Coronary artery (tissue), 2 donors: Measurements from ENCODE around the gene RAB7B.

ENCODE experiments used
- DNase-seq: peaks from one replicate; pipeline ENCODE4 v3.0.0-alpha.2; 2017; ENCODE audit warnings: low spot score
- H3K27ac ChIP-seq, 2 donors: fragments of 200-600 bp; sonication (generic); one replicate each; pipeline ENCODE4 v1.5.1; 2016 to 2019
- H3K4me3 ChIP-seq: fragments of 200-600 bp; sonication (generic); 2 replicates; pipeline ENCODE4 v1.5.1; 2016; ENCODE audit warnings: mild to moderate bottlenecking, moderate library complexity
- TF ChIP-seq, protein P1 (sequence below): fragments of 200-600 bp; sonication (generic); IDR thresholded peaks from one replicate; pipeline ENCODE4 v1.5.1; 2019; ENCODE audit warnings: antibody characterized with exemption

Gene RAB7B

DNA sequence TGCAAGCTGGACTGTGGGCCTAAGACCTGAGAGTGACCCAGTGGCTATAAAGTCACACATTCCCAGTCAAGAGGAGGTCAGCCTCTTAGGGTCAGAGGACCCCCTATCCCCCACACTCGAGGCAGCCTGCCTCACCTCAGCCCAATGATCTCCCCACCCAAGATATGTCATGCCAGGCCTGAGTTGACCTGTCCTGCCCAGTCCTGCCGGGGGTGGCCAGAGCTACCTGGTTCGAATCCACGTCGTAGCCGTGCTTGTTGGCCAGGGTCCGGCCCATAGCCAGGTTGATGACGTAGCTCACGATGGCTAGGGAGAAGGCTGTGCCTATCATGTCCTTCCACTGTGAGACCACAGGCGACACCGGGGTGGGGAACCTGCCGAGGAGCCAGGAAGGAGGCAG, 75.5 kb downstream of the RAB7B start:
- Histone ChIP-seq H3K4me3 (no peak overlapping the region), H3K27ac (no peak overlapping the region)
- TF ChIP-seq, protein P1, sequence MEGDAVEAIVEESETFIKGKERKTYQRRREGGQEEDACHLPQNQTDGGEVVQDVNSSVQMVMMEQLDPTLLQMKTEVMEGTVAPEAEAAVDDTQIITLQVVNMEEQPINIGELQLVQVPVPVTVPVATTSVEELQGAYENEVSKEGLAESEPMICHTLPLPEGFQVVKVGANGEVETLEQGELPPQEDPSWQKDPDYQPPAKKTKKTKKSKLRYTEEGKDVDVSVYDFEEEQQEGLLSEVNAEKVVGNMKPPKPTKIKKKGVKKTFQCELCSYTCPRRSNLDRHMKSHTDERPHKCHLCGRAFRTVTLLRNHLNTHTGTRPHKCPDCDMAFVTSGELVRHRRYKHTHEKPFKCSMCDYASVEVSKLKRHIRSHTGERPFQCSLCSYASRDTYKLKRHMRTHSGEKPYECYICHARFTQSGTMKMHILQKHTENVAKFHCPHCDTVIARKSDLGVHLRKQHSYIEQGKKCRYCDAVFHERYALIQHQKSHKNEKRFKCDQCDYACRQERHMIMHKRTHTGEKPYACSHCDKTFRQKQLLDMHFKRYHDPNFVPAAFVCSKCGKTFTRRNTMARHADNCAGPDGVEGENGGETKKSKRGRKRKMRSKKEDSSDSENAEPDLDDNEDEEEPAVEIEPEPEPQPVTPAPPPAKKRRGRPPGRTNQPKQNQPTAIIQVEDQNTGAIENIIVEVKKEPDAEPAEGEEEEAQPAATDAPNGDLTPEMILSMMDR, result no peak
- DNase-seq, result no peak

DNA sequence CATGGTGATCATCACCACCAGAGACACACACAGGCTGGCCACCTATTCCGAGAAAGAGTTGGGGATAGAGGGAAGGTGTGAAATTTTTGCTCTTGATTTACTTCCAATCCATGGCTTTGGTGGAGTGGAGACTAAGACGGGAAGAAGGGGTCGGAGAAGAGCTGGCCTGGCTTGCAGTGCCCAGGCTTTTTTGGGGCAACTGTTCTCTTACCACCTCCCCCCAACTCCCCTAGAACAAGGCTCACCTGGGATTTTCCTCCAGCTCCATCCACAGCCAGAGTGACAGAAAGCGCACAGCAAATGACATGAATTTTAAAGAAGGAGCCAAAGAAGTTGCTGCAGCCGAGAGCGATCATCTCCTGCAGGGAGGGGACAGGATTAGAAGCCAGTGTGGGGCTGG, 75.9 kb downstream of the RAB7B start:
- TF ChIP-seq, protein P1, result no peak

More for the DNA sequence above, 75.9 kb downstream of the RAB7B start:
- Histone ChIP-seq H3K4me3 (no peak overlapping the region), H3K27ac (no peak overlapping the region)
- DNase-seq, result no peak
